Liver (tissue), 9 donors: ENCODE measurements around the gene CDC42EP1. TPM values are rescaled to one million over a fixed set of nuclear protein-coding genes. Genes with fewer than 3 reads are reported as not detected.
"Not testable (repeated sequence)": the region's sequence is repeated elsewhere in the genome, so short reads cannot be mapped to it uniquely, and the experiment has no call there.

Source experiments
- DNase-seq: peaks from one replicate; pipeline ENCODE4 v3.0.0-alpha.2; 2017; ENCODE audit warnings: low spot score
- H3K27ac ChIP-seq, 2 donors: one replicate each; pipeline ENCODE4 v1.7.0; 2013; ENCODE audit warnings: inconsistent platforms in 2 of 2, low read length in 2 of 2, control low read depth in 1 of 2, low read depth in 1 of 2, mild to moderate bottlenecking in 1 of 2
- H3K27me3 ChIP-seq, 4 donors: one replicate each; pipeline versions ENCODE4 v1.6.1 to v1.7.0; 2013; ENCODE audit warnings: low read length in 3 of 4, inconsistent platforms in 1 of 4, mild to moderate bottlenecking in 1 of 4, moderate library complexity in 1 of 4; ENCODE audit not compliant: control insufficient read depth in 4 of 4, insufficient read depth in 4 of 4
- H3K36me3 ChIP-seq, 4 donors: one replicate each; pipeline versions ENCODE4 v1.6.1 to v1.7.0; 2013; ENCODE audit warnings: low read length in 3 of 4, mild to moderate bottlenecking in 3 of 4, low read depth in 1 of 4, moderate library complexity in 1 of 4; ENCODE audit not compliant: control insufficient read depth in 4 of 4, insufficient read depth in 3 of 4
- H3K4me1 ChIP-seq, 4 donors: one replicate each; pipeline versions ENCODE4 v1.6.1 to v1.7.0; 2013; ENCODE audit warnings: low read length in 3 of 4, mild to moderate bottlenecking in 3 of 4, moderate library complexity in 1 of 4; ENCODE audit not compliant: control insufficient read depth in 4 of 4, insufficient read depth in 4 of 4
- H3K4me3 ChIP-seq, 3 donors: one replicate each; pipeline versions ENCODE4 v1.6.1 to v1.7.0; 2013; ENCODE audit warnings: low read length in 3 of 3, control low read depth in 1 of 3, low read depth in 1 of 3, mild to moderate bottlenecking in 1 of 3
- H3K9ac ChIP-seq, 2 donors: one replicate each; pipeline ENCODE4 v1.7.0; 2013; ENCODE audit warnings: low read length in 2 of 2, mild to moderate bottlenecking in 2 of 2, moderate library complexity in 2 of 2, control low read depth in 1 of 2, low read depth in 1 of 2
- H3K9me3 ChIP-seq, 4 donors: one replicate each; pipeline versions ENCODE4 v1.6.1 to v1.7.0; 2013; ENCODE audit warnings: low read length in 3 of 4; ENCODE audit not compliant: control insufficient read depth in 4 of 4
- ATF3 ChIP-seq: IDR thresholded peaks from 2 replicates; pipeline ENCODE4 v1.6.1; 2016; ENCODE audit warnings: antibody characterized with exemption
- CTCF ChIP-seq: fragments of 150-350 bp; IDR thresholded peaks from 2 replicates; pipeline ENCODE4 v1.5.1; 2017; ENCODE audit warnings: improper control_type of control experiment, low read depth, low read length; ENCODE audit not compliant: missing input control
- EGR1 ChIP-seq, 2 donors: IDR thresholded peaks; 2 replicates each; pipeline ENCODE4 v1.6.1; 2016 to 2018; ENCODE audit warnings: antibody characterized with exemption in 2 of 2, low read depth in 2 of 2
- FOXA1 ChIP-seq: IDR thresholded peaks from 2 replicates; pipeline ENCODE4 v1.6.1; 2016; ENCODE audit warnings: antibody characterized with exemption
- FOXA2 ChIP-seq: IDR thresholded peaks from 2 replicates; pipeline ENCODE4 v1.6.1; 2016; ENCODE audit warnings: antibody characterized with exemption
- GABPA ChIP-seq, 2 donors: IDR thresholded peaks in 1 of 2; conservative IDR thresholded peaks in 1 of 2; 2 replicates each; pipeline ENCODE4 v1.6.1; 2016; ENCODE audit warnings: antibody characterized with exemption in 2 of 2, mild to moderate bottlenecking in 1 of 2, moderate library complexity in 1 of 2
- HNF4A ChIP-seq, 2 donors: conservative IDR thresholded peaks; 2 replicates each; pipeline ENCODE4 v1.6.1; 2016; ENCODE audit warnings: antibody characterized with exemption in 2 of 2, mild to moderate bottlenecking in 2 of 2
- HNF4G ChIP-seq: IDR thresholded peaks from 2 replicates; pipeline ENCODE4 v1.6.1; 2016; ENCODE audit warnings: antibody characterized with exemption
- JUND ChIP-seq, 2 donors: IDR thresholded peaks; 2 replicates each; pipeline ENCODE4 v1.6.1; 2016; ENCODE audit warnings: antibody characterized with exemption in 2 of 2
- MAX ChIP-seq: IDR thresholded peaks from 2 replicates; pipeline ENCODE4 v1.6.1; 2016; ENCODE audit warnings: antibody characterized with exemption
- NR2F2 ChIP-seq: IDR thresholded peaks from 2 replicates; pipeline ENCODE4 v1.6.1; 2016; ENCODE audit warnings: antibody characterized with exemption
- RAD21 ChIP-seq, 2 donors: IDR thresholded peaks; 2 replicates each; pipeline ENCODE4 v1.6.1; 2016; ENCODE audit warnings: antibody characterized with exemption in 2 of 2, mild to moderate bottlenecking in 2 of 2
- REST ChIP-seq: IDR thresholded peaks from 2 replicates; pipeline ENCODE4 v1.6.1; 2016; ENCODE audit warnings: antibody characterized with exemption, mild to moderate bottlenecking
- RXRA ChIP-seq, 2 donors: IDR thresholded peaks; 2 replicates each; pipeline ENCODE4 v1.6.1; 2017 to 2018; ENCODE audit warnings: antibody characterized with exemption in 2 of 2, mild to moderate bottlenecking in 1 of 2
- SP1 ChIP-seq: IDR thresholded peaks from 2 replicates; pipeline ENCODE4 v1.6.1; 2018; ENCODE audit warnings: antibody characterized with exemption, mild to moderate bottlenecking
- TAF1 ChIP-seq: conservative IDR thresholded peaks from 2 replicates; pipeline ENCODE4 v1.6.1; 2016; ENCODE audit warnings: antibody characterized with exemption, mild to moderate bottlenecking
- YY1 ChIP-seq: IDR thresholded peaks from 2 replicates; pipeline ENCODE4 v1.6.1; 2016; ENCODE audit warnings: antibody characterized with exemption, mild to moderate bottlenecking
- ZBTB33 ChIP-seq: IDR thresholded peaks from 2 replicates; pipeline ENCODE4 v1.6.1; 2016; ENCODE audit warnings: antibody characterized with exemption
- WGBS: extraction: QIAGEN DNeasy Blood & Tissue Kit; methylation state at CpG from one replicate; pipeline ENCODE4 v1.1.7; 2013; 5-methylcytosine and 5-hydroxymethylcytosine counted together
- polyA plus RNA-seq, 2 donors: library from polyadenylated mRNA; stranded (reverse) in 1 of 2; unstranded in 1 of 2; fragments of 200-250 nt in 1 of 2; fragments of >200 nt in 1 of 2; fragmentation: Nextera tagmentation in 1 of 2; extraction: Ambion mirVana in 1 of 2; gene quantifications; one replicate each; pipeline versions ENCODE4 v1.2.1 to v1.2.3, GENCODE V29; 2013 to 2015
- total RNA-seq, 2 donors: library from RNA; depleted of rRNA; stranded (reverse); fragments of >200 nt; gene quantifications; one replicate each; pipeline ENCODE4 v1.2.3, GENCODE V29; 2014
- donor health status: healthy.
- donor health status: healthy.
- donor health status: healthy.
- donor health status: healthy.
- donor health status: healthy.

Gene CDC42EP1
- total and polyA plus RNA-seq, 4 donors: 10.2 to 66.6 (median 31.2) TPM

DNA sequence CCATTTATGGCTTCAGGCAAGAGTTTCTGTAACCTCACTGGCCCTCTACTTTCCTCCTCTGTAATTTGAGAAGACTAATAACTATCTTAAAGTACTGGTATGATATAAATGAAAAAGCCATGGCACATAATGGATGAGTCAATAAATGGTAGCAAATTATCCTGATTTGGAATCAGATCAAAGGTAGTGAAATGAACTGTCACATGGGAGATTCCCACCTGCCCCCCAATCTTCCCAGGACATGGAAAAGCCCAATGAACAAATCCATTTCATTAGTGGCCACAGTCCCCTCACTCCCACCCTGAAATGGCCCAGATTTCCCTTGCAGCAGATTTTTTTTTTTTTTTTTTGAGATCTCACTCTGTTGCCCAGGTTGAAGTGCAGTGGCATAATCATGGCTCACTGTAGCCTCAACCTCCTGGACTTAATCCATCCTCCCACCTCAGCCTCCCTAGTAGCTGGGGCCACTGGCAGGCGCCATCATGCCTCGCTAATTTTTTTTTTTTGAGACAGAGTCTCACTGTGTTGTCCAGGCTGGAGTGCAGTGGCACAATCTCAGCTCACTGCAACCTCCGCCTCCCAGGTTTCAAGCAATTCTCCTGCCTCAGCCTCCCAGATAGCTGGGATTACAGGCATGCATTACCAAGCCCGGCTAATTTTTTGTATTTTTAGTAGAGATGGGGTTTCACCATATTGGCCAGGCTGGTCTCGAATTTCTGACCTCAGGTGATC is 42.4 kb downstream of the CDC42EP1 start:
- not testable (repeated sequence) for H3K36me3 ChIP-seq, H3K9ac ChIP-seq, H3K27me3 ChIP-seq, DNase-seq, H3K4me3 ChIP-seq, H3K27ac ChIP-seq, H3K9me3 ChIP-seq
- H3K4me1 ChIP-seq: peaks cover 0 to 17% (median 13%) of the 10 kb centered on the region in 4 donors
- 88% methylated on average over 5 of the region's 5 CpGs for WGBS

- Histone ChIP-seq H3K9me3 (no peaks in the 10 kb centered on the region), H3K27me3 (no peaks in the 10 kb centered on the region), H3K36me3 (no peaks in the 10 kb centered on the region), H3K9ac (no peak overlapping the region), H3K4me1 (peaks cover 0 to 25% (median 15%) of the 10 kb centered on the region in 4 donors), H3K4me3 (no peak overlapping the region), H3K27ac (no peak overlapping the region)
- DNase-seq: no peak
- TF ChIP-seq EGR1 (IDR thresholded peaks at IDR 0.05; ENCODE audit: low read depth in 2 of 2) (no peak), REST (no peak), RXRA (IDR thresholded peaks at IDR 0.05) (no peak), SP1 (no peak), MAX (no peak), GABPA (IDR thresholded peaks at IDR 0.05 in 1 of 2, conservative IDR thresholded peaks at IDR 0.05 in 1 of 2) (no peak), ZBTB33 (no peak), HNF4A (conservative IDR thresholded peaks at IDR 0.05) (no peak), FOXA2 (no peak), TAF1 (no peak), ATF3 (no peak), HNF4G (no peak), YY1 (no peak), RAD21 (IDR thresholded peaks at IDR 0.05) (no peak), CTCF (no peak), NR2F2 (no peak), JUND (IDR thresholded peaks at IDR 0.05) (no peak), FOXA1 (no peak)
- 89% methylated on average over 6 of the region's 6 CpGs for WGBS
Measured at GRCh38 chr22:37604074-37604473, 43.8 kb downstream of the CDC42EP1 start.
